IgD-negative memory B cell (primary cell): ENCODE measurements around the gene APOA4. TPM values are rescaled to one million over a fixed set of nuclear protein-coding genes. Genes with fewer than 3 reads are reported as not detected.

Experiments
- H3K27ac Mint-ChIP-seq, 3 donors: one replicate each; pipeline ENCODE4 v1.8.0; 2020 to 2022; ENCODE audit warnings: mild to moderate bottlenecking in 3 of 3, mixed read lengths in 3 of 3, moderate library complexity in 1 of 3
- H3K27me3 Mint-ChIP-seq: one replicate; pipeline ENCODE4 v1.8.0; 2021; ENCODE audit warnings: mixed read lengths
- H3K36me3 Mint-ChIP-seq: one replicate; pipeline ENCODE4 v1.8.0; 2020; ENCODE audit warnings: mild to moderate bottlenecking, mixed read lengths
- H3K4me1 Mint-ChIP-seq, 3 donors: one replicate each; pipeline ENCODE4 v1.8.0; 2020 to 2022; ENCODE audit warnings: mixed read lengths in 3 of 3, mild to moderate bottlenecking in 1 of 3
- H3K4me3 Mint-ChIP-seq, 4 donors: one replicate each; pipeline ENCODE4 v1.8.0; 2020 to 2022; ENCODE audit warnings: mild to moderate bottlenecking in 4 of 4, mixed read lengths in 4 of 4, moderate library complexity in 3 of 4
- H3K9me3 Mint-ChIP-seq, 3 donors: one replicate each; pipeline ENCODE4 v1.8.0; 2020 to 2021; ENCODE audit warnings: mixed read lengths in 3 of 3, mild to moderate bottlenecking in 1 of 3
- polyA plus RNA-seq: library from polyadenylated mRNA; unstranded; fragments of 300-500 nt; fragmentation: Illumina TruSeq; gene quantifications from one replicate; pipeline ENCODE4 v1.2.3, GENCODE V29; 2021

The APOA4 gene
- polyA plus RNA-seq, 1 donor from 2014 or later: not detected

- Mint-ChIP-seq H3K36me3 (peaks cover 8% of the 10 kb centered on the region), H3K4me3 (peak overlapping the region; percentile 95 to 99 (median 96)), H3K27me3 (no peaks in the 10 kb centered on the region), H3K4me1 (peaks cover 20 to 30% (median 29%) of the 10 kb centered on the region in 3 donors), H3K27ac (peak overlapping the region; percentile 97 to 100 (median 98)), H3K9me3 (no peaks in the 10 kb centered on the region)
Measured at GRCh38 chr11:116773203-116774097, 49.7 kb downstream of the APOA4 start.

- peaks cover 20 to 29% (median 27%) of the 10 kb centered on the region in 3 donors for H3K4me1 Mint-ChIP-seq
- H3K4me3 Mint-ChIP-seq: peak within 1 kb of the TSS; percentile 95 to 99 (median 96)
- H3K27me3 Mint-ChIP-seq: no peaks in the 10 kb centered on the region
- peak within 1 kb of the TSS; percentile 97 to 100 (median 98) for H3K27ac Mint-ChIP-seq
- peaks cover 6% of the 10 kb centered on the region for H3K36me3 Mint-ChIP-seq
- H3K9me3 Mint-ChIP-seq: no peaks in the 10 kb centered on the region
Measured at GRCh38 chr11:116772443-116773202, 50.5 kb downstream of the APOA4 start, which contains the start of gene BUD13. BUD13 (minus strand) TSS chr11:116772987; CDS start chr11:116772964, 23 bp downstream.

- peak overlapping the region; percentile 95 to 99 (median 96) for H3K4me3 Mint-ChIP-seq
- peaks cover 20 to 29% (median 27%) of the 10 kb centered on the region in 3 donors for H3K4me1 Mint-ChIP-seq
- peaks cover 6% of the 10 kb centered on the region for H3K36me3 Mint-ChIP-seq
- H3K27me3 Mint-ChIP-seq: no peaks in the 10 kb centered on the region
- H3K27ac Mint-ChIP-seq: peak overlapping the region; percentile 97 to 100 (median 98)
- H3K9me3 Mint-ChIP-seq: no peaks in the 10 kb centered on the region
Measured at GRCh38 chr11:116771935-116772334, 51.2 kb downstream of the APOA4 start.

Other genes with a start within 250 kb of the APOA4 start
- 16.5 TPM for gene BUD13, start 50.3 kb downstream of the APOA4 start, polyA plus RNA-seq
- gene ZPR1, start 35.3 kb downstream of the APOA4 start, polyA plus RNA-seq: 56.3 TPM
- gene APOA5, start 31.4 kb downstream of the APOA4 start, polyA plus RNA-seq: not detected
- not detected for gene APOC3, start 6.6 kb upstream of the APOA4 start, polyA plus RNA-seq
- not detected for gene APOA1, start 14.3 kb upstream of the APOA4 start, polyA plus RNA-seq